Stimulated activated memory B cell treated with anti-CD40 and anti-IgM and Interleukin-4, amounts not matched to agents 10 μg/mL and 1 μg/mL and 100 μg/mL, for 72 hours (primary cell): ENCODE measurements around the gene NDEL1.

Source experiments
- ATAC-seq: fragments of 150-1000 bp; cut with Tn5 transposase; 2 replicates; pipeline ENCODE4 v1.10.0; 2021
- H3K27ac Mint-ChIP-seq: one replicate; pipeline ENCODE4 v1.8.0; 2022; ENCODE audit warnings: mild to moderate bottlenecking, mixed read lengths
- H3K27me3 Mint-ChIP-seq: one replicate; pipeline ENCODE4 v1.8.0; 2022; ENCODE audit warnings: mixed read lengths
- H3K36me3 Mint-ChIP-seq: one replicate; pipeline ENCODE4 v1.8.0; 2022; ENCODE audit warnings: mixed read lengths
- H3K4me1 Mint-ChIP-seq: one replicate; pipeline ENCODE4 v1.8.0; 2022; ENCODE audit warnings: mixed read lengths
- H3K4me3 Mint-ChIP-seq: one replicate; pipeline ENCODE4 v1.8.0; 2022; ENCODE audit warnings: mild to moderate bottlenecking, moderate library complexity, mixed read lengths
- H3K9me3 Mint-ChIP-seq: one replicate; pipeline ENCODE4 v1.8.0; 2022; ENCODE audit warnings: mixed read lengths

Gene NDEL1

GRCh38 chr17:8406174-8406573 lies 29.5 kb upstream of the NDEL1 start:
- Mint-ChIP-seq H3K27ac (no peak overlapping the region), H3K27me3 (peaks cover 67% of the 10 kb centered on the region), H3K36me3 (no peaks in the 10 kb centered on the region), H3K4me3 (no peak overlapping the region), H3K4me1 (peaks cover 8% of the 10 kb centered on the region), H3K9me3 (no peaks in the 10 kb centered on the region)
- no peak for ATAC-seq

- no peak overlapping the region for H3K27ac Mint-ChIP-seq
Observed at GRCh38 chr17:8408371-8408770, 27.3 kb upstream of the NDEL1 start.

GRCh38 chr17:8409966-8410882 lies 25.5 kb upstream of the NDEL1 start:
- Mint-ChIP-seq H3K9me3 (no peaks in the 10 kb centered on the region), H3K27me3 (peaks cover 33% of the 10 kb centered on the region), H3K27ac (no peak overlapping the region), H3K4me1 (peaks cover 8% of the 10 kb centered on the region), H3K4me3 (no peak overlapping the region), H3K36me3 (no peaks in the 10 kb centered on the region)
- ATAC-seq = peak; percentile 66

More at GRCh38 chr17:8408371-8408770, 27.3 kb upstream of the NDEL1 start:
- Mint-ChIP-seq H3K4me3 (no peak overlapping the region), H3K36me3 (no peaks in the 10 kb centered on the region), H3K9me3 (no peaks in the 10 kb centered on the region), H3K27me3 (peaks cover 45% of the 10 kb centered on the region), H3K4me1 (peaks cover 8% of the 10 kb centered on the region)
- ATAC-seq = no peak

- no peaks in the 10 kb centered on the region for H3K36me3 Mint-ChIP-seq
- H3K27ac Mint-ChIP-seq = no peak overlapping the region
- no peak overlapping the region for H3K4me3 Mint-ChIP-seq
- H3K4me1 Mint-ChIP-seq = peaks cover 8% of the 10 kb centered on the region
- ATAC-seq = no peak
- peaks cover 33% of the 10 kb centered on the region for H3K27me3 Mint-ChIP-seq
- no peaks in the 10 kb centered on the region for H3K9me3 Mint-ChIP-seq
Observed at GRCh38 chr17:8410883-8411238, 24.8 kb upstream of the NDEL1 start.

GRCh38 chr17:8412089-8412488 lies 23.6 kb upstream of the NDEL1 start:
- ATAC-seq = no peak
- H3K36me3 Mint-ChIP-seq = peaks cover 4% of the 10 kb centered on the region
- H3K27me3 Mint-ChIP-seq = peaks cover 34% of the 10 kb centered on the region
- peaks cover 5% of the 10 kb centered on the region for H3K9me3 Mint-ChIP-seq
- H3K27ac Mint-ChIP-seq = no peak overlapping the region
- H3K4me1 Mint-ChIP-seq = peaks cover 8% of the 10 kb centered on the region
- no peak overlapping the region for H3K4me3 Mint-ChIP-seq

- Mint-ChIP-seq H3K36me3 (peaks cover 8% of the 10 kb centered on the region), H3K27ac (no peak overlapping the region), H3K4me3 (no peak overlapping the region), H3K4me1 (peaks cover 8% of the 10 kb centered on the region), H3K9me3 (peaks cover 8% of the 10 kb centered on the region), H3K27me3 (peaks cover 36% of the 10 kb centered on the region)
- ATAC-seq = no peak
Observed at GRCh38 chr17:8413328-8413727, 22.4 kb upstream of the NDEL1 start.

GRCh38 chr17:8413938-8414337 lies 21.7 kb upstream of the NDEL1 start:
- Mint-ChIP-seq H3K9me3 (peaks cover 8% of the 10 kb centered on the region), H3K27ac (no peak overlapping the region), H3K27me3 (peaks cover 36% of the 10 kb centered on the region), H3K4me3 (no peak overlapping the region), H3K36me3 (peaks cover 8% of the 10 kb centered on the region), H3K4me1 (peaks cover 8% of the 10 kb centered on the region)
- ATAC-seq = no peak

- H3K4me1 Mint-ChIP-seq = no peaks in the 10 kb centered on the region
- ATAC-seq = no peak
- H3K4me3 Mint-ChIP-seq = no peak overlapping the region
- H3K9me3 Mint-ChIP-seq = peaks cover 8% of the 10 kb centered on the region
- peaks cover 67% of the 10 kb centered on the region for H3K27me3 Mint-ChIP-seq
- peaks cover 8% of the 10 kb centered on the region for H3K36me3 Mint-ChIP-seq
- H3K27ac Mint-ChIP-seq = no peak overlapping the region
Observed at GRCh38 chr17:8417806-8418205, 17.9 kb upstream of the NDEL1 start.

GRCh38 chr17:8418471-8418870 lies 17.2 kb upstream of the NDEL1 start:
- Mint-ChIP-seq H3K4me3 (no peak overlapping the region), H3K36me3 (peaks cover 8% of the 10 kb centered on the region), H3K27ac (no peak overlapping the region), H3K27me3 (peaks cover 74% of the 10 kb centered on the region), H3K9me3 (peaks cover 8% of the 10 kb centered on the region), H3K4me1 (no peaks in the 10 kb centered on the region)
- ATAC-seq = no peak

GRCh38 chr17:8419305-8419704 lies 16.4 kb upstream of the NDEL1 start:
- Mint-ChIP-seq H3K4me1 (no peaks in the 10 kb centered on the region), H3K27ac (no peak overlapping the region), H3K27me3 (peaks cover 79% of the 10 kb centered on the region), H3K4me3 (no peak overlapping the region), H3K36me3 (peaks cover 8% of the 10 kb centered on the region), H3K9me3 (peaks cover 8% of the 10 kb centered on the region)
- ATAC-seq = no peak

- H3K27me3 Mint-ChIP-seq = peaks cover 88% of the 10 kb centered on the region
- no peak for ATAC-seq
- H3K4me3 Mint-ChIP-seq = no peak overlapping the region
- H3K36me3 Mint-ChIP-seq = peaks cover 8% of the 10 kb centered on the region
- no peak overlapping the region for H3K27ac Mint-ChIP-seq
- H3K4me1 Mint-ChIP-seq = no peaks in the 10 kb centered on the region
- H3K9me3 Mint-ChIP-seq = peaks cover 8% of the 10 kb centered on the region
Observed at GRCh38 chr17:8420041-8420934, 15.4 kb upstream of the NDEL1 start.

GRCh38 chr17:8421571-8421970 lies 14.1 kb upstream of the NDEL1 start:
- ATAC-seq = no peak
- H3K27ac Mint-ChIP-seq = no peak overlapping the region
- no peak overlapping the region for H3K4me3 Mint-ChIP-seq
- H3K9me3 Mint-ChIP-seq = peaks cover 8% of the 10 kb centered on the region
- no peaks in the 10 kb centered on the region for H3K4me1 Mint-ChIP-seq
- peaks cover 8% of the 10 kb centered on the region for H3K36me3 Mint-ChIP-seq
- peaks cover 85% of the 10 kb centered on the region for H3K27me3 Mint-ChIP-seq

- no peaks in the 10 kb centered on the region for H3K4me1 Mint-ChIP-seq
- no peak overlapping the region for H3K27ac Mint-ChIP-seq
- H3K4me3 Mint-ChIP-seq = no peak overlapping the region
- no peaks in the 10 kb centered on the region for H3K9me3 Mint-ChIP-seq
- H3K27me3 Mint-ChIP-seq = peaks cover 48% of the 10 kb centered on the region
- ATAC-seq = no peak
- H3K36me3 Mint-ChIP-seq = no peaks in the 10 kb centered on the region
Observed at GRCh38 chr17:8426094-8426720, 9.5 kb upstream of the NDEL1 start.

- Mint-ChIP-seq H3K27ac (no peak overlapping the region), H3K36me3 (no peaks in the 10 kb centered on the region), H3K4me1 (no peaks in the 10 kb centered on the region), H3K9me3 (no peaks in the 10 kb centered on the region), H3K27me3 (peaks cover 43% of the 10 kb centered on the region), H3K4me3 (no peak overlapping the region)
- no peak for ATAC-seq
Observed at GRCh38 chr17:8426802-8427201, 8.9 kb upstream of the NDEL1 start.

- Mint-ChIP-seq H3K27me3 (peaks cover 13% of the 10 kb centered on the region), H3K4me3 (no peak overlapping the region), H3K4me1 (peaks cover 5% of the 10 kb centered on the region), H3K27ac (no peak overlapping the region), H3K9me3 (no peaks in the 10 kb centered on the region), H3K36me3 (no peaks in the 10 kb centered on the region)
- ATAC-seq = no peak
Observed at GRCh38 chr17:8430966-8431365, 4.7 kb upstream of the NDEL1 start.
